NCI-H82 (cell line): ENCODE measurements around the gene TMEM126B.
A peak's percentile ranks its signal among the peaks of the same experiment; 100 is the strongest.

ENCODE experiments used
- DNase-seq: peaks from one replicate; lab custom pipeline; 2025; lab: John Stamatoyannopoulos, UW

The TMEM126B gene

GRCh38 chr11:85682330-85683305 is 54.2 kb downstream of the TMEM126B start:
- no peak for DNase-seq

- DNase-seq: peak; percentile 40
Observed at GRCh38 chr11:85685125-85685819, 56.9 kb downstream of the TMEM126B start.

- DNase-seq: peak; percentile 62
Observed at GRCh38 chr11:85685820-85686459, 57.5 kb downstream of the TMEM126B start, which contains the start of gene CCDC89. Gene CCDC89, minus strand, starts transcription at chr11:85686195. Its CDS starts 65 bp downstream, at chr11:85686130.
